Sigmoid colon (tissue), 7 donors: ENCODE results near the gene CZIB. TPM values are rescaled to one million over a fixed set of nuclear protein-coding genes. Genes with fewer than 3 reads are reported as not detected.
"Not testable (repeated sequence)": the region's sequence is repeated elsewhere in the genome, so short reads cannot be mapped to it uniquely, and the experiment has no call there.

Source experiments
- DNase-seq: peaks from one replicate; pipeline ENCODE4 v3.0.0-alpha.2; 2019
- H3K27ac ChIP-seq, 4 donors: fragments of 200-600 bp; sonication (generic); one replicate each; pipeline ENCODE4 v1.5.1; 2016 to 2019; ENCODE audit warnings: mild to moderate bottlenecking in 1 of 4
- H3K27me3 ChIP-seq, 3 donors: fragments of 200-600 bp; sonication (generic); one replicate each; pipeline ENCODE4 v1.5.1; 2019; ENCODE audit warnings: mild to moderate bottlenecking in 1 of 3
- H3K36me3 ChIP-seq, 4 donors: fragments of 200-600 bp; sonication (generic); one replicate each; pipeline ENCODE4 v1.5.1; 2016 to 2019
- H3K4me1 ChIP-seq, 4 donors: fragments of 200-600 bp; sonication (generic); one replicate each; pipeline ENCODE4 v1.5.1; 2017 to 2019
- H3K4me3 ChIP-seq, 4 donors: fragments of 200-600 bp; sonication (generic); one replicate each; pipeline ENCODE4 v1.5.1; 2017 to 2019; ENCODE audit warnings: mild to moderate bottlenecking in 2 of 4, moderate library complexity in 1 of 4
- H3K9me3 ChIP-seq, 4 donors: fragments of 200-600 bp in 3 of 4; sonication (generic) in 3 of 4; one replicate each; pipeline versions ENCODE4 v1.5.1 to v1.6.1; 2013 to 2019
- CTCF ChIP-seq, 4 experiments: fragments of 450-650 bp in 3 of 4; fragments of 200-600 bp in 1 of 4; IDR thresholded peaks; one replicate each; pipeline ENCODE4 v1.5.1; 2016 to 2019; ENCODE audit warnings: antibody characterized with exemption in 4 of 4, mild to moderate bottlenecking in 3 of 4, moderate library complexity in 2 of 4
- EP300 ChIP-seq, 4 donors: sonication (generic); formaldehyde crosslinking; IDR thresholded peaks; one replicate each; pipeline ENCODE4 v1.6.1; 2017; ENCODE audit warnings: antibody characterized with exemption in 4 of 4
- POLR2A ChIP-seq, 2 donors: fragments of 450-650 bp; IDR thresholded peaks; one replicate each; pipeline ENCODE4 v1.6.1; 2016; ENCODE audit warnings: antibody characterized with exemption in 2 of 2, mild to moderate bottlenecking in 2 of 2, moderate library complexity in 2 of 2
- POLR2AphosphoS5 ChIP-seq, 4 donors: sonication (generic); formaldehyde crosslinking; IDR thresholded peaks; one replicate each; pipeline ENCODE4 v1.6.1; 2017; ENCODE audit warnings: antibody characterized with exemption in 4 of 4
- WGBS, 2 donors: extraction: QIAGEN DNeasy Blood & Tissue Kit; methylation state at CpG; one replicate each; pipeline ENCODE4 v1.1.7; 2013; 5-methylcytosine and 5-hydroxymethylcytosine counted together
- intact Hi-C: fragments of 100-400 bp; cut with DNase I; formaldehyde crosslinking; loops from one replicate; pipeline ENCODE4 v1.15.1; 2023
- polyA plus RNA-seq, 3 donors: library from polyadenylated mRNA; stranded (reverse); fragments of 200-250 nt; gene quantifications; one replicate each; pipeline ENCODE4 v1.2.3, GENCODE V29; 2013
- total RNA-seq, 4 donors: library from RNA; depleted of rRNA; stranded (reverse); fragments of >200 nt; gene quantifications; one replicate each; pipeline ENCODE4 v1.1.0, GENCODE V29; 2016
- donor health status: healthy with polysubstance abuse.
- donor health status: Bipolar disorder and iron deficiency.
- donor health status: healthy.

Gene CZIB
- total and polyA plus RNA-seq, 7 donors = 49.4 to 95.6 (median 79.2) TPM

- H3K4me3 ChIP-seq = no peak overlapping the region
- intact Hi-C loops = loop anchor here (5.0 to 10.0 kb wide), 2 partner anchors 281 to 343 kb away; partner anchors contain the start of gene ZYG11A
- 87 to 95% methylated on average over 4 of the region's 4 CpGs for WGBS, 2 donors
- TF ChIP-seq CTCF (IDR thresholded peaks at IDR 0.05) = no peak
- H3K27me3 ChIP-seq = no peaks in the 10 kb centered on the region
- no peak overlapping the region for H3K27ac ChIP-seq
- H3K4me1 ChIP-seq = no peaks in the 10 kb centered on the region
- H3K36me3 ChIP-seq = no peaks in the 10 kb centered on the region
- H3K9me3 ChIP-seq = no peaks in the 10 kb centered on the region
- DNase-seq = peak; percentile 33
Measured at GRCh38 chr1:53188099-53188498, 32.3 kb downstream of the CZIB start.

GRCh38 chr1:53187401-53187800 is 33.0 kb downstream of the CZIB start:
- TF ChIP-seq POLR2A (IDR thresholded peaks at IDR 0.05) = no peak
- no peak for TF ChIP-seq POLR2AphosphoS5 (IDR thresholded peaks at IDR 0.05)
- no peak for TF ChIP-seq EP300 (IDR thresholded peaks at IDR 0.05)
- no peak for TF ChIP-seq CTCF (IDR thresholded peaks at IDR 0.05)
- Histone ChIP-seq H3K36me3 (no peaks in the 10 kb centered on the region), H3K9me3 (no peaks in the 10 kb centered on the region), H3K4me3 (no peak overlapping the region), H3K4me1 (no peaks in the 10 kb centered on the region), H3K27me3 (no peaks in the 10 kb centered on the region), H3K27ac (no peak overlapping the region)
- 82 to 83% methylated on average over 1 of the region's 1 CpG for WGBS, 2 donors
- peak; percentile 21 for DNase-seq
- intact Hi-C loops = loop anchor here (5.0 to 10.0 kb wide), 2 partner anchors 280 to 343 kb away; partner anchors contain the start of gene ZYG11A

GRCh38 chr1:53186533-53186932 is 33.9 kb downstream of the CZIB start:
- H3K27me3 ChIP-seq = no peaks in the 10 kb centered on the region
- intact Hi-C loops = loop anchor here (5.0 to 10.0 kb wide), 2 partner anchors 279 to 342 kb away; partner anchors contain the start of gene ZYG11A
- WGBS, 2 donors = 11 to 65% methylated on average over 3 of the region's 3 CpGs
- no peak overlapping the region for H3K4me3 ChIP-seq
- no peaks in the 10 kb centered on the region for H3K4me1 ChIP-seq
- no peaks in the 10 kb centered on the region for H3K36me3 ChIP-seq
- no peak overlapping the region for H3K27ac ChIP-seq
- TF ChIP-seq POLR2AphosphoS5 (IDR thresholded peaks at IDR 0.05) = no peak
- DNase-seq = peak; percentile 8
- H3K9me3 ChIP-seq = no peaks in the 10 kb centered on the region

- not testable (repeated sequence) for H3K27ac ChIP-seq, H3K27me3 ChIP-seq, H3K4me1 ChIP-seq, H3K9me3 ChIP-seq, H3K4me3 ChIP-seq, H3K36me3 ChIP-seq
- intact Hi-C loops = loop anchor here (5.0 to 10.0 kb wide), 2 partner anchors 279 to 341 kb away; partner anchors contain the start of gene ZYG11A
- 89 to 95% methylated on average over 2 of the region's 2 CpGs for WGBS, 2 donors
- peak; percentile 18 for DNase-seq
Measured at GRCh38 chr1:53185955-53186297, 34.5 kb downstream of the CZIB start.

- TF ChIP-seq POLR2AphosphoS5 (IDR thresholded peaks at IDR 0.05) (no peak), EP300 (IDR thresholded peaks at IDR 0.05) (no peak), POLR2A (IDR thresholded peaks at IDR 0.05) (no peak), CTCF (IDR thresholded peaks at IDR 0.05) (no peak)
- intact Hi-C loops = loop anchor here (5.0 to 10.0 kb wide), 2 partner anchors 261 to 339 kb away; partner anchors contain the start of genes ECHDC2 and ZYG11A
- Histone ChIP-seq H3K4me3 (no peak overlapping the region), H3K27ac (peak overlapping the region in 2 of 4 donors; percentile 15 to 24), H3K4me1 (no peaks in the 10 kb centered on the region), H3K36me3 (no peaks in the 10 kb centered on the region), H3K27me3 (no peaks in the 10 kb centered on the region), H3K9me3 (no peaks in the 10 kb centered on the region)
- 13 to 62% methylated on average over 6 of the region's 6 CpGs for WGBS, 2 donors
- DNase-seq = peak; percentile 67
Measured at GRCh38 chr1:53183095-53183990, 37.1 kb downstream of the CZIB start.
